ENCODE results near the gene DNPH1.

DNA sequence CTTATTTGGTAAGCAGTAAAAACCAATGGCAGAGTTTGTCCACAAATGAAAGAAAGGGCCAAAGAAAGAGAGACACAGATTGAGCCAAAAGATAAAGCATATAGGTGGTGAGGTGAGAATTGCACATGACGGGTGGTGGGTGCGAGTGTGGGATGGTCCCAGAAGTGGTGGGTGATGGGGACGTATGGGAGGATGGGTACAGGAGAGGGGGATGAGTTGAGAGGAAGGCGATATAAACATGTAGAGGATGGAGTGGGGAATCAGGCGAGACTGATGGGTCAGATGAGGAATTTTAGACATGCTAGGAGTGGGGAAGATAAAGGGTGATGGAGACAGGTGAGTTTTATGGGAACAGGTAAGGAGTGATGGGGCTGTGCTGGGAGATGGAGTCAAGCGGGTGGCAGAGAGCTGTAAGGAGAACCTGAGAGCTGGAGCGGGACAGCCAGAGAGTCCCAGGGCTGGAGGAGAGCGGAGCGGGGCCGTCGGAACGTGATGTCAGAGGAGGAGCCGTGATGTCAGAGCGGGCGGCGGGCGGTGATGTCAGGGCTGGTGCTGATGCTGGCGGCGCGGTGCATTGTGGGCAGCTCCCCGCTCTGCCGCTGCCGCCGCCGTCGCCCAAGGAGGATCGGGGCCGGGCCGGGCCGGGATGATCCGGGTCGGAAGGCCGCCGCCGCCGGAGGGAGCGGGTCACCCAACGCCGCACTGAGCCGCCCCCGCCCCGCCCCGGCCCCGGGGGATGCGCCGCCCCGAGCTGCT, 13.8 kb upstream of the DNPH1 start, which contains the start of gene TTBK1:
- no peak for TF ChIP-seq CTCF (IDR thresholded peaks at IDR 0.05)
- no peak for TF ChIP-seq EP300 (IDR thresholded peaks at IDR 0.05; ENCODE audit: low read depth)
- TF ChIP-seq POLR2AphosphoS5 (IDR thresholded peaks at IDR 0.05) = no peak

Measured in transverse colon (tissue), 4 donors.